ENCODE measurements around the gene BLACAT1.

The BLACAT1 gene

GRCh38 chr1:205475855-205476254 lies 20.0 kb upstream of the BLACAT1 start:
- Histone ChIP-seq H3K27ac (no peak overlapping the region), H3K4me3 (ENCODE audit: low read depth in 1 of 2, low read length in 1 of 2) (no peak overlapping the region), H3K27me3 (peaks cover 65% of the 10 kb centered on the region), H3K9me3 (no peaks in the 10 kb centered on the region), H3K36me3 (no peaks in the 10 kb centered on the region), H3K4me1 (ENCODE audit: control insufficient read depth in 1 of 2, insufficient read depth in 1 of 2, low read depth in 1 of 2, low read length in 1 of 2) (no peaks in the 10 kb centered on the region)
- TF ChIP-seq CTCF (IDR thresholded peaks at IDR 0.05): no peak

GRCh38 chr1:205474571-205474970 lies 18.7 kb upstream of the BLACAT1 start:
- no peaks in the 10 kb centered on the region for H3K4me1 ChIP-seq (ENCODE audit: control insufficient read depth in 1 of 2, insufficient read depth in 1 of 2, low read depth in 1 of 2, low read length in 1 of 2)
- H3K4me3 ChIP-seq (ENCODE audit: low read depth in 1 of 2, low read length in 1 of 2): no peak overlapping the region
- H3K27me3 ChIP-seq: peaks cover 65% of the 10 kb centered on the region
- H3K27ac ChIP-seq: no peak overlapping the region
- no peaks in the 10 kb centered on the region for H3K9me3 ChIP-seq
- no peaks in the 10 kb centered on the region for H3K36me3 ChIP-seq
- TF ChIP-seq CTCF (IDR thresholded peaks at IDR 0.05): no peak

- Histone ChIP-seq H3K4me1 (ENCODE audit: control insufficient read depth in 1 of 2, insufficient read depth in 1 of 2, low read depth in 1 of 2, low read length in 1 of 2) (no peaks in the 10 kb centered on the region), H3K36me3 (no peaks in the 10 kb centered on the region), H3K4me3 (ENCODE audit: low read depth in 1 of 2, low read length in 1 of 2) (no peak overlapping the region), H3K27me3 (peaks cover 65% of the 10 kb centered on the region), H3K27ac (no peak overlapping the region), H3K9me3 (no peaks in the 10 kb centered on the region)
- TF ChIP-seq CTCF (IDR thresholded peaks at IDR 0.05): no peak
These were observed 18.1 kb upstream of the BLACAT1 start for GRCh38 chr1:205473966-205474365.

GRCh38 chr1:205473475-205473874 lies 17.6 kb upstream of the BLACAT1 start:
- no peaks in the 10 kb centered on the region for H3K9me3 ChIP-seq
- no peak overlapping the region for H3K27ac ChIP-seq
- no peaks in the 10 kb centered on the region for H3K4me1 ChIP-seq (ENCODE audit: control insufficient read depth in 1 of 2, insufficient read depth in 1 of 2, low read depth in 1 of 2, low read length in 1 of 2)
- TF ChIP-seq CTCF (IDR thresholded peaks at IDR 0.05): no peak
- H3K4me3 ChIP-seq (ENCODE audit: low read depth in 1 of 2, low read length in 1 of 2): no peak overlapping the region
- peaks cover 65% of the 10 kb centered on the region for H3K27me3 ChIP-seq
- no peaks in the 10 kb centered on the region for H3K36me3 ChIP-seq

- Histone ChIP-seq H3K27ac (no peak overlapping the region), H3K4me1 (ENCODE audit: control insufficient read depth in 1 of 2, insufficient read depth in 1 of 2, low read depth in 1 of 2, low read length in 1 of 2) (no peaks in the 10 kb centered on the region), H3K36me3 (no peaks in the 10 kb centered on the region), H3K4me3 (ENCODE audit: low read depth in 1 of 2, low read length in 1 of 2) (no peak overlapping the region), H3K27me3 (peaks cover 65% of the 10 kb centered on the region), H3K9me3 (no peaks in the 10 kb centered on the region)
- no peak for TF ChIP-seq CTCF (IDR thresholded peaks at IDR 0.05)
These were observed 17.0 kb upstream of the BLACAT1 start for GRCh38 chr1:205472737-205473441.

Data from neutrophil (primary cell).